SH-SY5Y (cell line): Measurements from ENCODE around the gene MXRA7.

ENCODE experiments used
- GATA2 ChIP-seq: IDR thresholded peaks from 2 replicates; pipeline ENCODE4 v1.6.1; 2011; ENCODE audit warnings: mild to moderate bottlenecking, low read depth, low read length
- GATA3 ChIP-seq: IDR thresholded peaks from 2 replicates; pipeline ENCODE4 v1.6.1; 2011; ENCODE audit warnings: low read depth, mild to moderate bottlenecking, low read length, moderate library complexity

- TF ChIP-seq GATA2 (no peak), GATA3 (no peak)
These were observed 40.7 kb upstream of the MXRA7 start for GRCh38 chr17:76751416-76751993.
